HG03342 (cell line): ENCODE data around the gene ZNF341.

Experiments used
- ATAC-seq: cut with Tn5 transposase; IDR thresholded peaks from one replicate; pipeline ENCODE4 v1.9.1; 2021; ENCODE audit warnings: mild to moderate bottlenecking, moderate library complexity; ENCODE audit not compliant: unreplicated experiment

Gene ZNF341

DNA sequence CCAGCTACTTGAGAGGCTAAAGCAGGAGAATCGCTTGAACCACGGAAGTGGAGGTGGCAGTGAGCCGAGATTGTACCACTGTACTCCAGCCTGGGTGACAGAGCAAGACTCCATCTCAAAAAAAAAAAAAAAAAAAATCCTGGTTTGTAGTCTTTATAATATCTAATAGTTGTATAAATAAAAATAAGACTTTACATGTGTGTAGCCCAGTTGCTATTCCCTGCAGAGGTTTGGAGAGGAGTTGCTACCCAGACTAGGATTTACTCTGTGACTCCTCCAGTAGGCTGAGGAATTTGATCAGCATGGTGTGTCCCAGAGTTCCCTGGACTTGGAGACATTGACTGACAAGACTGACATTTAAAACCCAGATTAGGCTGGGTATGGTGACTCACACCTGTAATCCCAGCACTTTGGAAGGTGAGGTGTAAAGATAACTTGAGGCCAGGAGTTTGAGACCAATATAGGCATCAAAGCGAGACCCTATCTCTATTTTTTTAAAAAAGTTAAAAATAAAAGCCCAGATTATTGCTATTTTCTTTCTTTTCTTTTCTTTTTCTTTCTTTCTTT, 89.6 kb downstream of the ZNF341 start:
- no peak for ATAC-seq

DNA sequence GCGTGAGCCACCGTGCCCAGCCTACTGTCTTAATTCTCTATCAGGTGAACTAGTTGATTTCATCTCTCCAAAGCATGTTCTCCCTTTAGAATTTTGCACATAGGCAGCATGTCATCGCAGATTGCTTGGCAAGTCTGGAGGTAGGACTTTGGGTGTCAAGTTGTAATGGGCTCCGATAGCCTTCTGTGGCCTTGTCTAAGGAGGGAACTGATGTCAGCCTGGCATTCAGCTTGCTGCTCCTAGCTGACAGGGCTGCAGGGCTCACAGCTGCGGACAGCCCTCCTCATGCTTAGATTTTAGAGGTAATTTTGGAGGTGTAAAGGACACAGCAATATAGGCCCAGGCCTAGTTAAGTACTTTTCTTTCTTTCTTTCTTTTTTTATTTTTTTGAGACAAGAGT, 90.6 kb downstream of the ZNF341 start:
- ATAC-seq: no peak

DNA sequence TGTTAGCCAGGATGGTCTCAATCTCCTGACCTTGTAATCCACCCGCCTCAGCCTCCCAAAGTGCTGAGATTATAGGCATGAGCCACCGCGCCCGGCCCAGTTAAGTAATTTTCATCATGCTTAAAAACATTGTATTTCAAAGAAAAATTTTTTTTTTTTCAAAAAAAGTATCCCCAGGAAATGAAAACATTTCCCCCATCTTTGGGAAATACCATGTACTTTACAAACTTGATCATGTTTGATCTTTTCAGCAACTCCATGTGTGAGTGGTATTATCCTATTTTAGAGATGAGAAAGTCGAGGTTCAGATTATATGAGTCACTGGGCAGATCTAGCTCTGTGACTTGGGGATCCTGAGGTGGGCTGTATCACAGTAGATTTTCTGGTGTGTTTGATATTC, 91.2 kb downstream of the ZNF341 start:
- no peak for ATAC-seq

DNA sequence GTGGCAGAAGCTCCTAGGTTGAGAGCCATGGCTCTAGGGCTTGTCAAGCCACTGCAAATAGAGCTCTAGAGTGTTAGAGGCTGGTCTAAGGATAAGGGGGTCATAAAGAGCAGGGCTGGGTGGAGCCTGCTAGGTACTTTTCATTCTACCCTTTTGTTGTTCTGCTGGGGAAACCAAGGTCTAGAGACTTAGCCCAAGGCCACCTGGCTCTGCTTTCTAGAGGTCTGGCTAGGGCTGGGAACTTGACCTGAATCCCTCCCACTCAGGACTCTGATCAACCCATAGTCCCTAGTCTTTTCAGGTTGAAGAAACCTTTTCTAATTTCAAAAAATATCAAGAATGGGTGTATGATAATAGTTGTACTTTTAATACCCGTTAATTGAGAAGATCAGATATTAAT, 93.1 kb downstream of the ZNF341 start:
- ATAC-seq: no peak

DNA sequence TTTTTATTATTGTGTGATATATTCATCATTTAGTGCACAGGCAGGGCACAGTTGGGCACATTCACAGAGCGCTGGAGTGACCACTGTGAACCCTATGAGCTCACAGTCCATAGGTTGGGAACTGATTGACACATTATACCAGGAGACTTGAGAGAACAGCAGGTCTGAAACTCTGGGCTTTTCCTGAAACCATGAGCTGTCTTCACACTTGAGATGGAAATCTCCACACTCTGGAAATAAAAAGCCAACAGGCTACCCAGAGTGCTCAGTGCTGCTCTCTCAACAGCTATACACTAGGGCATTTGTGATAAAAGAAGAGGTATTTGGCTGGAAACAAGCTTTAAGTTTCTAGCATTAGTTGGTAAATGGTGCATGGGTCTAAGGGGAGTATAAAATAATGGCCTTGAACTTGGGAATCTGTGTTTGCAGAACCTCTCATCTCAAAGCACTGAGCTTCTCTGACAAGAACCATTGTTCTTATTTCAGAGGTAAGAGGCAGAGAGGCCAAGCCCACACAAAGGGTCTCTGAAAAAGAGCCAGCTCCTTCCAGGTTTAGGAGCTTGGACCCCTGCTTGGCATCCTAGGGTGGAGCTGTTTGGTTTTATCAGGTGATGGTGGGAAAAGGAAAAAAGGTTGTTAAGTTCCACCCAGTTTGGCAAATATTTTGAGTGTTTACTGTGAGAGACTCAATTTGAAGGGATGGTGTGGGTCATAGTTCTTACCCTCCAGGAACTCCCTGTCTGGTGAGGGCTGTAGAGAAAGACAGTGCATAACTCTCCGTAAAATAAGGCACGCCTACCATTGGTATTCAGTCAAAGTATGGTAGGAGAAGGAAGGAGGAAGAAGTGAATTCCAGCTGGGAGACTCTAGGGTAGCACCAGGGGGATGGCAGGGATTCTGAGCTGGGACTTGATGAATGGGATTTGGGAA, 93.8 kb downstream of the ZNF341 start:
- ATAC-seq: no peak

DNA sequence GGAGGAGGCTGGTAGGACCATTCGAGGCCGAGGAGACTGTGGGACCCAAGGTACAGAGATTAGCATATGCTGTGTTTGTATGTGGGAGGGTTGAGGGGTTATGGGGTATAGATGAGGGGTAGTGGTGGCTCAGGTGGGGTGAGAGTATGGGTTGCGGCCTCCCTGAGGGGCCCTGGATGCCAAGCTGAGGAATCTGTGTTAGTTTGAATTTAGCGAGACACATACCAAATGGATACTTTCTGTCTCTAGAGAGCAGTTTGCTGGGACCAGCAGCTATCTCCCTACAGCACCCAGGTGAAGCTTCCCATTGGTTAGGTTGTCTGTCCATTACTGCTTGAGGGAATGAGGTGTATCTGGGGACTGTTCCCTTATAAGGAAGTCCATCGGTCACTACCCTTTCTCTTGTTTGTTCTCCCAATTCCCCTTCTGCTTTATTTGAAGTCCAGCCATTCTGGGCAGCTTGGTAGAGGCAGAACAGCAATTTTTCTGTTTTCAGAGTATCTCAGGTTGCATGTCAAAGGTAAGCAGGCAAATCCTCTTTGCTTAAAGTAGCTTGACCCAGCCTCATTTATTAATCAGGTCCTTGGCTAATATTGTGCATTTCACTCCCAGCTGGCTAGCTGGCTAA, 94.6 kb downstream of the ZNF341 start:
- no peak for ATAC-seq

DNA sequence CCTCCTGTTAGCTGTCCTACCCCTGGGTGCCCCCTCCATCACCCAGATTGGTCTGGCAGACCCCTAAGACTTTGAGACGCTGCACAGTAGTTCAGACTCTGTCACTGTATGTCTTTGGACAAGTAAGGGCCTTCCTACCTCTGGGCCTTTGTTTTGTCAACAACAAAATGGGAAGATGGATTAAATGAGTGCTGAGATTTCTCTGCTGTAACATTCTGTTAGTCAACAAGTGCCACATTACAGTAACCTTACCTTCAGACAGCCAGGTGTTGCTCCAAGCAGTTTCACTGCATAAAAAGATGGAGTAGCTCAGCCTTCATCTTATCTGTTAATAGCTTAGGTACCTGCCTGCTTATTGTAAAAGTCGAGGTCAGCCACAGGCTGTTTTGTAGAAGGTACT, 95.3 kb downstream of the ZNF341 start:
- ATAC-seq: no peak

DNA sequence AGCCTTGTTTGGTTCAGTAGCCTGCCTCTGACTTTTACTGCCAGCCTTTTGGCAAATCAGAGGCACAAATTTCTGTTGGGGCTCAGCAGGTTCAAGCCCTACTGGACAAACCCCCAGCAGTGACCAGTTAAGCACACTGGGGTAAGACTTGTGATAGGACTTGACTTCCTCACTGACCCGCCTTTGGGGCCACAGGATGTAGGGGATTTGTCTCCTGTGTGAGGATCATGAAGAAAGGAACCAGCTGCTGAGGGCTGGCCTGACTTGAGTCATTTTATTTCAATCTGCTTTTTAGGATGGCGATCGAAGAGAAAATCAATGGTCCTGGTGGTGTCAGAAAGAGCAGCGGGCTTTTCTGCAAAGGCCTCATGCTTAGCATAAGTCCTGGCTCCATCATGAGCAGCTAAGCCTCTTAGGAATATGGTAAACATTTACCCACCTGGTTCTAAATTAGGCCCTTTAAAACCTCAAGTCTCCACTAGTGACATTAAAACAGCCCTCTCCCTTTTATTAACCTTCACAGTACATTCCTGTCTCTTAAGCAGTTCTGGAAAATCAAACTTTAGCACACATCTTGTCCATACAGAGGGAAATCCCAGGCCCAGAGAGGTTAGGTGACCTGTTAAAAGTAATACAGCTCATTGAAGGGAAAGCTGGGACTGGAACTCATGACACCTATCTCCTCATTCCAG, 96.0 kb downstream of the ZNF341 start:
- ATAC-seq: no peak

DNA sequence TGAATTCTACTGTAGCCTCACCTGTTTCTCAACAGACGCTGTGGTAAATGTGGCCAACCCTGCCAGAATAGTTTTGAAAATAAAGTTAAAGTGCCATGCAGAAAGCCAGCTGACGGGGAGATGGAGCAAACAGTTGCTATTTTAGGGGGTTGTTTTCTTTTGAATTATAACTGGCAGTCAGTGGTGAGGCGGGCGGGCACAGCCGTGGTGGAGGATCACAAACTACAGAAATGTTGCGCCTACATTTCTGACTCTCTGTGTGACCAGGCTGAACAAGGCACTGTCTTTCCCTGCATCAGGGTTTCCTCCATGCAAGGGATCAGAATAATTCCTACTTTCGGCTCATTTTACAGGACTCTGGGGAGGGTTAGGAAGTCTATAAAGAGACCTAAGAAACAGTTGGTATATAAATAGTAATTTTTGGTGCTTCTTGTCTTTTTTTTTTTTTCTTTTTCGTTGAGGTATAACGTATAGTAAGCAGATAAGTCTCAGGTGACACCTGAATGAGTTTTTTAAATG, 96.6 kb downstream of the ZNF341 start:
- no peak for ATAC-seq

DNA sequence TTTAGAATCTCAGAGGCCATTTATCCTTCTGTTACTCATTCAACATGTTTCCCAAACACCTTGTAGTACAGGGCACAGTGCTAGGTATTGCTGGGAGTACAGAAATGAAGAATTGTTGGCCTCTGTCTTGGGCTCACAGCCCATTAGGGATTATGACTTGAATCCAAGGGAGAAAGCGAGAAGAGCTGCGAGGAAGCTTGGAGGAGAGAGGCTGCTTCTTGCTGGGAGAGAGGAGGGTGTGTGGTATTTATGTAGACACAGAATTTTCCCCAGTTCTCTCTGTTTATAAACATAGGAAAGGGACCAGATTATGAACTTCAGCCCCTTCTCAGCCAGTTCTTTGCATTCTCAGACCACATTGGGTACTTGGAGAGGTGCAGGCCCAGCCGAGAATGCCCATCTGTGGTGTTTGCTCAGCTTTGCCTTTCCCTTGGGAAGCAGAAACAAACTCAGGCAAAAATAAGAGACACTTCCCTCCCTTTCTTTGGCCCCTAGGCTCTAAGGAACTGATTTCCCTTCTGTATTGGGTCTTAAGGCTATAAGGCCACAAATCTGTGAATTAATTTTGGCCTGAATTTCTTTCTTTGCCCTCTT, 97.3 kb downstream of the ZNF341 start:
- ATAC-seq: no peak

DNA sequence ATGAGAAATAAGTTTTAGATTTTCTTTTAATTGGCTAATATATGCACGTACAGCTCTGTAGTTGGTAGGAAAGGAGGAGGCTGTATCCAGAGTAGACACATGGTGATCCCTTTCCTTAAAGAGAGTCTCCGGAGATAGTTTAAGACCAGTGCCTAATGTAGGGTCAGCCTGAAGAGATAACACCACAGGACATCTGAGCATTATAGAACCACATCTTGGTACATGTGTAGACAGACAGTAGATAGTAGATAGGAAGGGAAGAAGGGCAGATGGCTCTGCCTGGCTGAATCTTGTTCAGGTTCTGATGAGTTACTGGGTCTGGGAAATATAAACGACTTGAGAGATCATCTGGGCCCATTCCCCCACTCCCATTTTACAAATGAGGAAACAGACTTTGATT, 97.8 kb downstream of the ZNF341 start:
- ATAC-seq: no peak

DNA sequence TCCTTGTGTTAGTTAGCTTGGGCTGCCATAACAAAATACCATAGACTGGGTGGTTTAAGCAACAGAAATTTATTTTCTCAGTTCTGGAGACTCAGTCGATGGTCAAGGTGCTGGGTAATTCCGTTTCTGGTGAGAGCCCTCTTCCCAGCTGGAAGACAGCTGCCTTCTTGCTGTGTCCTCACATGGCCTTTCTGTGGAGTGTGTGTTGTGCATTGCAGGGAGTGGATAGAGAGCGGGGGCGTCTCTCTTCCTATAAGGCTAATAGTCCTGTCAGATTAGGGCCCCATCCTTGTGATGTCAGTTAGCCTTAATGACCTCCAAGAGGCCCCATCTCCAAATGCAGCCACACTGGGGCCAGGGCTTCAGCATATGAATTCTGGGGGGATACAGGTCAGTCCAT, 98.6 kb downstream of the ZNF341 start:
- no peak for ATAC-seq

DNA sequence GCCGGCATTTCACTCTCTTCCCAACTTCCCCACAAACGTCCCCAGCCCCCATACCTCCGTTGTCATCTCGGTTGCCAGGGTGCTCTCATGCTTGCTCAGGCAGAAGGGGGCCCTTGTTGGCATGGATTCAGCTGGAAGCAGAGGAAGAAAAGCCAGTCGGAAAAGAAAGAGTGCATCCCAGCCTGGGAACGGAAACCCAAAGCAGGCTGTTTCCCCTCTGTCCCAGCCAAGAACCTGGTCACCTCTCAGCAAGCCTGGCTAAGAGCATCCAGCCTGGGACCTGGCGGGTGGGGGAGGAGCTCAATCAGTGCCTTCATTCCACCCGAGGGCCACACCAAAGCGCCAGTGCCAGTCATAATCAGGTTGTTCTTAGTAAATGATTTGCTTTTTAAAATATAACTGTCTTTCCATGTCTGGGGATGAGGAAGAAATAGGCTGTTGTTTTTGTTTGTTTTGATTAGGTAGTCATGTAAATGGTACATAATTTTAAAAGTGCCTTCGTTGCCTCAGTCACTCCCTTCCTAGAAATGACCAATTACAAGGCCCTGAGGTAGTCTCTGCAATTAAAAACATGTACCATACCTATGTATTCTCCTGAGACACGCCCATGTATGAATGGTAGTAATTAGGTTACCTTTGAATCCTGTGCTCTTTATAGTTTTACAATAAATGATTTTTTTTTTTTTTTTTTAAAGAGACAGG, 100.5 kb downstream of the ZNF341 start:
- ATAC-seq: no peak

DNA sequence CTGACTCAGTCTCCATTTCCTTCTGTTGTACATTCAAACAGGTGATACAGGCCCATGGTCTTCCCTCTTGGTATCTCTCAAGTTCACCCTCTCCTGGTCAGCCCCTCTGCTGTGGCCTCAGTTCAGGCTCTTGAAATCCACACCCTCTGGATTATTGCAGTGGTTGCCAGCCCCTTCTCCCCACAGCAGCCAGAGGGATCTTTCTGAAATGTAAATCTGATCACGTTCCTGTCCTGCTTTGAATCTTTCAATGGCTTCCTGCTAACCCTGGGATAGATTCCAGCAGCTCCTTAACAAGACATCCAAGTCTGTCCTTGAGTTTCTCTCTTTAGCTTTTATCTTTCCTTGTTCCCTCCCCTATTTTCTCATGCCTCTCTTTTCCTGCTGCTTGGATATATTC, 101.5 kb downstream of the ZNF341 start:
- no peak for ATAC-seq

DNA sequence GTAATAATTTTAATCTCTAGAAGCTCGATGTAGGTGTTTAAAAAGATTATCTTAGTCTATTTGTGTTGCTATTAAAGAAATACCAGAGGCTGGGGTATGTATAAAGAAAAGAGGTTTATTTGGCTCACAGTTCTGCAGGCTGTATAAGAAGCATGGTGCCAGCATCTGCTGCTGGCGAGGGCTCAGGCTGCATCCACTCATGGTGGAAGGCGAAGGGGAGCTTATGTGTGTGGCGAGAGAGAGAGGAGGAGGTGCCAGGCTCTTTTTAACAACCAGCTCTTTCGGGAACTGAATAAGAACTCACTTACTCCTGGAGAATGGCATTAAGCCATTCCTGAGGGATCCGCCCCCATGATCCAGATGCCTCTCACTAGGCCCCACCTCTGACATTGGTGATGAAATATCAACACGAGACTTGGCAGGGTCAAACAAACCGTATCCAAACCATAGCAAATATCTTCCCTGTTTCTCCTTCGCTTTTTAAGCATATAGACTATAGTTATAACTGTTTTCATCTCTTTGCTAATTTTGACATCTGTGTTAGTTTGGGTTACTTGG, 103.9 kb downstream of the ZNF341 start:
- ATAC-seq: no peak

DNA sequence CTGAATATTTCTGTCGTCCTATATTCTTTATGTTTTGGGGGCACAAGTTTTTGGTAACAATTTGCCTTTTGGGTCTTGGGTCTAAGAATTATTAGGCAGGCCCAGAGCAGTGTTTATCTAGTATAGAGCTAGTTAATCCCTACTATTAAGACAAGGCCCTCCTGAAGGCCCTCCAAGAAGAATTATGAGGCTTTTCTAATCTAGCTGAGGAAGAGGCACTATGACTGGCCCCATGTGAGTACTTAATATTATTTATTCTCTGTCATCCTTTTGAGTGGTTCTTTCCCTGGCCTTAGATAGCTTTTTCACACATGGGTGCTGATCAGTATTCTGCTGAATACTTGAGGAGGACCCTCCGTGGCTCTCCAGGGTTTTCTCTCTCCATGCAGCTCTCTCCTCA, 104.5 kb downstream of the ZNF341 start:
- ATAC-seq: no peak

DNA sequence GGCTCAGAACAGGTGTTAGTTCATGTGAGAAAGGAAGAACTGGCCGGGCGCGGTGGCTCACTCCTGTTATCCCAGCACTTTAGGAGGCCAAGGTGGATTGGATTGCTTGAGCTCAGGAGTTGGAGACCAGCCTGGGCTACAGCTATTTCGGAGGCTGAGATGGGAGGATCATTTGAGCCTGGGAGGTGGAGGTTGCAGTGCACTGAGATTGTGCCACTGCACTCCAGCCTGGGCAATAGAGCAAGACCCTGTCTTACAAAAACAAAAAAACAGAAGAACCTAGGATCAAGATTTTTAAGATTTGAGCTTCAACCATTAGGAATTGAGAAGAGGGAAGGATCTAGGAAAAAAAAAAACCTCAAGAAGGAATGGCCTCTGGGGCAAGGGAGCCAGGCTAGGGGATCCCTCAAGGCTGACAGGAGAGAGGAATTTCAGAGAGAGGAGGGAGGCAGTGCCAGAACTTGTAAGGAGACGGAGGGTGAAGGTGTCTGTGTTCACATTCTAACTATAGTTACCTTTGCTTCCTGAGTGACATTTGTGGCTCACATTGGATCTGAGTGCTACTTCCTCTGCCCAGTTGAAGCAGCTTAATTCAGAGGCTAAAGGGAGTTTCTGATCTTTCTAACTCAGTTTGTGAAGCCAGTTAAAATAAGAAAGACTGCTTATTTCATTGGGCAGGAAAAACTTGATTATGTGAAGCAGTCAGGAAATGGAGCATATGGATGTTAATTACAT, 105.5 kb downstream of the ZNF341 start:
- no peak for ATAC-seq

DNA sequence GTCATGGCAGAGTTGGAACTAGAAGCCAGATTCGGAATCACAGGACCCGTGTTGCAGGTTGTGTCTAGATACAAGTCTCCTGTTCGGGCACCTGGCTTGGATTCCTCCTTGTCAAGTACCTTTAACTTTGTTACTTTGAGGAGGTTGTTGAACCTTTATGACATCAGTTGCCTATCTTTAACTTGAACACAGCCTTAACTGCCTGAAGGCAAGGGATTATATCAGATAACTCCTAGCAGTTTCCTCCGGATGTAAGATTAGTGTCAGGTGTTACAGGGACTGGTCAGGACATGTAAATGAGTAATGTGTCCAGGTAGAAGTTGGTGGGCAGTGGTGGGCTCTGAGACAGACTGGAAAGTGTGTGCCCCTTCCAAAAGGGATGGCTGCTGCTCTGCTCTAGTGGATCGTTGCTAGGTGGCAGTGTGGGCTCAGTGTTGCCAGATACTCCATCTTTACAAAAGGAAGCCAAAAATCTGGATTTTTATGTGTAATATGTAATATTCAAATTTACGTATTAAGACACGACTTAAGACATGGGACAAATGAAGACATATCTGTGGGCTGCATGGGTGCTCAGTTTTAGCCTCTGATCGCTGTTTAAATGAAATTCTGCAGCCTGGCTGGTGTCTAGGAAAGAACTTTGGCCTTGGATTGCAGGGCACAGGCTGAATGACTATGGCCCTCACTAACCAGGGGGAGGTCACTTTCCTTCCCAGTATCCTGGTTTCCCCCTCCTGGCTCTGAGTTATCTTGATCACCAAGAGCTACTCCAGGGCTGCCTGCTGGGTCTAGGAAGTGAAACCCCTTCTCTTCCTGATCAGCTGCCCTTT, 106.5 kb downstream of the ZNF341 start:
- ATAC-seq: no peak
